H9 (cell line): ENCODE measurements around the gene COPE. TPM values are rescaled to one million over a fixed set of nuclear protein-coding genes. Genes with fewer than 3 reads are reported as not detected.

Experiments
- DNase-seq: peaks from one replicate; pipeline ENCODE4 v3.0.0-alpha.2; 2017
- H2AFZ ChIP-seq: one replicate; pipeline ENCODE4 v1.6.1; 2013; ENCODE audit warnings: mild to moderate bottlenecking, low read length, control low read depth, moderate library complexity
- H2AK5ac ChIP-seq: 2 replicates; pipeline ENCODE4 v1.6.1; 2013; ENCODE audit warnings: low read length, control low read depth, mixed read lengths; ENCODE audit not compliant: insufficient read length
- H2BK120ac ChIP-seq: one replicate; pipeline ENCODE4 v1.6.1; 2013; ENCODE audit warnings: low read depth, mild to moderate bottlenecking, low read length, control low read depth, inconsistent platforms; ENCODE audit not compliant: poor library complexity, severe bottlenecking
- H2BK12ac ChIP-seq: 2 replicates; pipeline ENCODE4 v1.6.1; 2013; ENCODE audit warnings: low read length, control low read depth, mixed read lengths, low read depth; ENCODE audit not compliant: insufficient read length
- H2BK15ac ChIP-seq: 2 replicates; pipeline ENCODE4 v1.6.1; 2013; ENCODE audit warnings: low read depth, low read length, control low read depth
- H2BK20ac ChIP-seq: one replicate; pipeline ENCODE4 v1.6.1; 2013; ENCODE audit warnings: low read depth, mild to moderate bottlenecking, low read length, control low read depth, inconsistent platforms; ENCODE audit not compliant: poor library complexity, severe bottlenecking
- H2BK5ac ChIP-seq: 2 replicates; pipeline ENCODE4 v1.6.1; 2013; ENCODE audit warnings: low read length, control low read depth, mixed read lengths; ENCODE audit not compliant: insufficient read length
- H3K14ac ChIP-seq: 2 replicates; pipeline ENCODE4 v1.6.1; 2013; ENCODE audit warnings: low read length, control low read depth; ENCODE audit not compliant: insufficient read depth
- H3K18ac ChIP-seq: 2 replicates; pipeline ENCODE4 v1.6.1; 2013; ENCODE audit warnings: low read depth, mild to moderate bottlenecking, mixed read lengths, low read length, control low read depth; ENCODE audit not compliant: insufficient read length
- H3K23ac ChIP-seq: 2 replicates; pipeline ENCODE4 v1.6.1; 2013; ENCODE audit warnings: low read length, control low read depth, mixed read lengths, low read depth; ENCODE audit not compliant: insufficient read length
- H3K23me2 ChIP-seq: 2 replicates; pipeline ENCODE4 v1.6.1; 2013; ENCODE audit warnings: low read depth, mild to moderate bottlenecking, mixed read lengths, low read length, control low read depth; ENCODE audit not compliant: insufficient read length, poor library complexity, severe bottlenecking
- H3K27ac ChIP-seq: 2 replicates; pipeline ENCODE4 v1.5.1; 2013; ENCODE audit warnings: low read length, control low read depth, mixed read lengths, low read depth; ENCODE audit not compliant: insufficient read length
- H3K27me3 ChIP-seq: 2 replicates; pipeline ENCODE4 v1.6.1; 2013; ENCODE audit warnings: low read length, control low read depth, inconsistent platforms; ENCODE audit not compliant: insufficient read depth
- H3K4ac ChIP-seq: 2 replicates; pipeline ENCODE4 v1.6.1; 2013; ENCODE audit warnings: low read depth, mild to moderate bottlenecking, control low read depth, inconsistent platforms, low read length, moderate library complexity
- H3K4me1 ChIP-seq: 2 replicates; pipeline ENCODE4 v1.6.1; 2013; ENCODE audit warnings: low read length, control low read depth, inconsistent platforms; ENCODE audit not compliant: insufficient read depth
- H3K4me2 ChIP-seq: 2 replicates; pipeline ENCODE4 v1.6.1; 2013; ENCODE audit warnings: low read length, control low read depth, mixed read lengths; ENCODE audit not compliant: insufficient read length, insufficient read depth
- H3K56ac ChIP-seq: 2 replicates; pipeline ENCODE4 v1.6.1; 2013; ENCODE audit warnings: low read depth, mild to moderate bottlenecking, mixed read lengths, low read length, control low read depth; ENCODE audit not compliant: insufficient read length
- H3K79me1 ChIP-seq: 2 replicates; pipeline ENCODE4 v1.6.1; 2013; ENCODE audit warnings: low read depth, mild to moderate bottlenecking, moderate library complexity, low read length, control low read depth, inconsistent platforms; ENCODE audit not compliant: insufficient read depth, poor library complexity, severe bottlenecking
- H3K79me2 ChIP-seq: 2 replicates; pipeline ENCODE4 v1.6.1; 2013; ENCODE audit warnings: low read length, control low read depth, inconsistent platforms; ENCODE audit not compliant: insufficient read depth
- H3K9ac ChIP-seq: 2 replicates; pipeline ENCODE4 v1.6.1; 2013; ENCODE audit warnings: low read length, control low read depth, mixed read lengths; ENCODE audit not compliant: insufficient read length; ENCODE audit errors: extremely low read depth
- H3K9me3 ChIP-seq: one replicate; pipeline ENCODE4 v1.6.1; 2013; ENCODE audit warnings: low read depth, low read length, inconsistent platforms; ENCODE audit not compliant: control insufficient read depth
- H3T11ph ChIP-seq: one replicate; pipeline ENCODE4 v1.6.1; 2013; ENCODE audit warnings: mild to moderate bottlenecking, low read length, control low read depth, inconsistent platforms
- H4K20me1 ChIP-seq: one replicate; pipeline ENCODE4 v1.6.1; 2013; ENCODE audit not compliant: control insufficient read depth, insufficient read length, insufficient read depth
- H4K5ac ChIP-seq: 2 replicates; pipeline ENCODE4 v1.6.1; 2013; ENCODE audit warnings: low read depth, mild to moderate bottlenecking, mixed read lengths, low read length, control low read depth; ENCODE audit not compliant: insufficient read length
- H4K8ac ChIP-seq: replicated peaks from 2 replicates; pipeline ENCODE4 v1.6.1; 2013; ENCODE audit warnings: low read length, control low read depth, mixed read lengths, low read depth; ENCODE audit not compliant: insufficient read length
- H4K91ac ChIP-seq: 2 replicates; pipeline ENCODE4 v1.6.1; 2013; ENCODE audit warnings: low read depth, mild to moderate bottlenecking, moderate library complexity, mixed read lengths, low read length, control low read depth; ENCODE audit not compliant: insufficient read length
- H3K27ac Mint-ChIP-seq, 3 experiments: 2 replicates in 2 of 3; 3 replicates in 1 of 3; pipeline ENCODE4 v1.8.0; 2020 to 2021; ENCODE audit warnings: mixed read lengths in 3 of 3, mild to moderate bottlenecking in 1 of 3, moderate library complexity in 1 of 3
- H3K27me3 Mint-ChIP-seq: 2 replicates; pipeline ENCODE4 v1.8.0; 2021; ENCODE audit warnings: low read depth, mild to moderate bottlenecking, moderate library complexity, mixed read lengths
- H3K36me3 Mint-ChIP-seq, 3 experiments: 2 replicates in 2 of 3; 3 replicates in 1 of 3; pipeline ENCODE4 v1.8.0; 2020 to 2021; ENCODE audit warnings: low read depth in 3 of 3, mixed read lengths in 3 of 3; ENCODE audit not compliant: insufficient read depth in 1 of 3
- H3K4me1 Mint-ChIP-seq, 2 experiments: 2 replicates each; pipeline ENCODE4 v1.8.0; 2020; ENCODE audit warnings: mixed read lengths in 2 of 2
- H3K4me3 Mint-ChIP-seq, 2 experiments: 2 replicates in 1 of 2; 3 replicates in 1 of 2; pipeline ENCODE4 v1.8.0; 2020 to 2021; ENCODE audit warnings: mild to moderate bottlenecking in 2 of 2, mixed read lengths in 2 of 2, moderate library complexity in 1 of 2
- H3K9me3 Mint-ChIP-seq, 2 experiments: 2 replicates in 1 of 2; 3 replicates in 1 of 2; pipeline ENCODE4 v1.8.0; 2020; ENCODE audit warnings: mild to moderate bottlenecking in 2 of 2, mixed read lengths in 2 of 2, moderate library complexity in 1 of 2
- CTCF ChIP-seq: fragments of 200-600 bp; sonication (generic); conservative IDR thresholded peaks from 3 replicates; pipeline ENCODE4 v1.8.0; 2021; ENCODE audit warnings: antibody characterized with exemption, mild to moderate bottlenecking
- WGBS: extraction: QIAGEN DNeasy Blood & Tissue Kit; methylation state at CpG from one replicate; pipeline ENCODE4 v1.1.7; 2013; ENCODE audit warnings: missing lambda C conversion rate, low lambda C conversion rate, mixed read lengths; ENCODE audit not compliant: insufficient read length; ENCODE audit errors: extremely low coverage; 5-methylcytosine and 5-hydroxymethylcytosine counted together
- total RNA-seq: library from RNA; stranded (reverse); gene quantifications from 2 replicates; pipeline ENCODE4 v1.2.1, GENCODE V29; 2021

COPE gene
- total RNA-seq, 1 experiment from 2014 or later = 198 TPM

DNA sequence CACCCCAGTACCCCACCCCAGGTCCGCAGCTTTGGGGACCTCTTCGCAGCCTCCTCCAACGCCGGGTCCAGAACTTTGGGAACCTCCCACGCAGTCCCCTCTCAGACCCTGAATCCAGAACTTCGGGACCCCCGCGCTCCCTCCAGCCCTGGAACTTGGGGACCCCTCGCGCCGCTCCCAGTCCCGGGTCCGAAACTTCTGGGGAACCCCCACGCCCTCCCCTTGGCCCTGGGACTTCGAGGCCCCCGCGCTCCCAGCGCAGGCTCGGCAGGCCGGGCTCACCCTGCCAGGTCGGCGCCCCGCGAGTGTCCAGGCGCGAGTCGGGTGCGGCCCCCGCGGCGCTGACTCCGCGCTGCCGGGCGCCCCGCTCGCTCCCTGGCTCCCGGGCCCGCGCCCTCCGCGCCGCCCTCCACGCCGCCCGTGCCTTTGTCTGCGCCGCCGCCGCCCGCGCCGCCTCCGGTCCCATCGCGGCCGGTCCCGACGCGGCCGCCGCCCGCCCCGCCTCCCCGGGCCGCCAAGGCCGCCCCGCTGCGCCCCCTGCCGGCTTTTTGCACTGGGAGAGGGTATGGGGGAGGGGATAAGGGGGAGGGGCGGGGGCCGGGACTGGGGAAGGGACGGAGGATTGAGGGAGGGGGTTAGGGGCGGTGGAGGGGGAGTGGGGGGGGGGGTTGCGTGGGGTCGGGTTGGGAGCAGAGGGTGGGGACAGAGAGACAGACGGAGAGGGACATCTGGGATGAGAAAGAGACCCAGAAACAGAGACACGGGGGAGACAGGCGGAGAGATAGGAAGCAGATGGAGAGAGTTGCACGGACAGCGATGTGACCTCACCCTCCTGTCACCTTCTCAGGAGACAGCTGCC, 21.8 kb upstream of the COPE start, which contains the start of gene HOMER3:
TSS of gene HOMER3 (minus strand) at position 449 of the 859 bp plus-strand sequence. CDS start 2,235 bp downstream, outside the sequence.
- H4K91ac ChIP-seq = no peak within 1 kb of the TSS
- TF ChIP-seq CTCF = no peak; the same call in 2 of the 3 replicates
- Mint-ChIP-seq H3K27me3 (peaks cover 46% of the 10 kb centered on the region), H3K36me3 (peaks cover 7 to 23% (median 11%) of the 10 kb centered on the region in 3 experiments), H3K4me3 (peak within 1 kb of the TSS; percentile 76 to 95), H3K27ac (peak within 1 kb of the TSS in 2 of 3 experiments; percentile 48 to 74; a peak in 3 of 7 replicates), H3K9me3 (no peaks in the 10 kb centered on the region; a peak in 1 of 5 replicates), H3K4me1 (peaks cover 11 to 29% of the 10 kb centered on the region in 2 experiments)
- peaks cover 7% of the 10 kb centered on the region for H3K23me2 ChIP-seq
- no peak within 1 kb of the TSS for H4K8ac ChIP-seq
- no peak within 1 kb of the TSS for H3K9ac ChIP-seq
- no peak within 1 kb of the TSS for H3K14ac ChIP-seq
- no peaks in the 10 kb centered on the region for H3K4me1 ChIP-seq
- H4K20me1 ChIP-seq = no peaks in the 10 kb centered on the region
- DNase-seq = peak; percentile 54
- H2BK15ac ChIP-seq = no peak within 1 kb of the TSS
- peak within 1 kb of the TSS; percentile 86 for H3K4me2 ChIP-seq
- no peak within 1 kb of the TSS for H2BK5ac ChIP-seq
- H2BK12ac ChIP-seq = no peak within 1 kb of the TSS
- H2BK120ac ChIP-seq = no peak within 1 kb of the TSS
- H4K5ac ChIP-seq = no peak within 1 kb of the TSS
- WGBS = no CpG with 5 or more reads among the region's 81 CpGs
- no peak within 1 kb of the TSS for H2BK20ac ChIP-seq
- H3K23ac ChIP-seq = no peak within 1 kb of the TSS
- H3K56ac ChIP-seq = no peak within 1 kb of the TSS
- H3K9me3 ChIP-seq = no peaks in the 10 kb centered on the region
- no peak within 1 kb of the TSS for H3T11ph ChIP-seq
- H3K79me2 ChIP-seq = no peaks in the 10 kb centered on the region
- no peak within 1 kb of the TSS for H3K27ac ChIP-seq
- H2AK5ac ChIP-seq = no peak within 1 kb of the TSS
- H3K27me3 ChIP-seq = no peaks in the 10 kb centered on the region
- no peaks in the 10 kb centered on the region for H3K79me1 ChIP-seq
- no peak within 1 kb of the TSS for H3K4ac ChIP-seq
- H3K18ac ChIP-seq = peak within 1 kb of the TSS; percentile 73
- H2AFZ ChIP-seq = no peak within 1 kb of the TSS
